HG02763 (cell line): ENCODE measurements around the gene NDUFAF5.

Experiments
- ATAC-seq: cut with Tn5 transposase; IDR thresholded peaks from one replicate; pipeline ENCODE4 v1.9.1; 2021; ENCODE audit warnings: mild to moderate bottlenecking, moderate library complexity; ENCODE audit not compliant: unreplicated experiment

The NDUFAF5 gene

DNA sequence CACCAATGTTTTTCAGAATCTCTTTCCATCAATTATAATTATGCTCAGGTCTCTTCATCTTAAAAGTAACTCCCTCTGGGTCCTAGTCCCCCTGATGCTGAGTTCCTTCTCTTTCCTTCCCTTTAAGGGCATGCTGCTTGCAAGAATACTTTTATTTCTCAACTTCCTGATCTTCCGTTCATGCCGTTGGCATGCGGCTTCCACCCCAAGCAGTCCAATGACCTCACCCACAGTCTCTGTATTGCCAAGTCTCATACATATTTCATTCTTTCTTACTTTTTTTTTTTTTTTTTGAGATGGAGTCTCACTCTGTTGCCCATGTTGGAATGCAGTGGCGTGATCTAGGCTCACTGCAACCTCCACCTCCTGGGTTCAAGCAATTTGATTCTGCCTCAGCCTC is 83.5 kb downstream of the NDUFAF5 start:
- no peak for ATAC-seq

DNA sequence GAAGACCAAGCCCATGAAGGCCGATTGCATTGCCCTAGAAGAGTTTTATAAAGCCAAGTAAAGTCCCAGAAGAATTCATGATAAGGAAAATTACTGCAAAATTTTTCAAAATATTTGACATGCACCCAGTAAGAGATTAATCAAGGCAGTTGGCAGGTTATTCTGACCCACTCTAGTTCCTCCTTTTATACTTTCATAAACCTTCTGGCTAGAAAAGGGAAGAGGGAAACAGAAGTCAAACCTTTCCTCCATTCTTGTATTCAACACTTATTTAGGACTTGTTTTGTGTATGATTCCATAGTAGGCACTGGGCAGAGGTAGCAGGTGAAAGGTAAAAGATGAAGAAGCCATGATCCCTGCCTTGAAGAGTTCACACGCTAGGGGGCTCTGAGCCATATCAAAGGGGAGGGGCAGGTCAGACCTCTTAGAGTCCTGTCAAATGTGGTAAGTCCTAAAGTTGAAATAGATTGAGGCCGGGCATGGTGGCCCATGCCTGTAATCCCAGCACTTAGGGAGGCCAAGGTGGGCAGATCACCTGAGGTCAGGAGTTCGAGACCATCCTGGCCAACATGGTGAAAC is 85.4 kb downstream of the NDUFAF5 start:
- ATAC-seq = no peak
